Measurements from ENCODE around the gene HSPB6. TPM values are rescaled to one million over a fixed set of nuclear protein-coding genes. Genes with fewer than 3 reads are reported as not detected.
A peak's percentile ranks its signal among the peaks of the same experiment; 100 is the strongest.

Gene HSPB6
- polyA plus RNA-seq, 2 of the 4 experiments (the other 2 are of a cell fraction): 0.16 to 0.26 TPM

GRCh38 chr19:35731353-35731752 is 25.5 kb downstream of the HSPB6 start:
- no peaks in the 10 kb centered on the region for H3K4me1 ChIP-seq

GRCh38 chr19:35730326-35730725 is 26.5 kb downstream of the HSPB6 start:
- POLR2A ChIA-PET: interaction anchor here (1.7 to 2.1 kb wide), 2 partner anchors 10 to 15 kb away, joined by 4 to 10 read pairs; partner anchors contain the start of genes PSENEN and U2AF1L4
- FAIRE-seq (no peak), DNase-seq (ENCODE audit: low read depth in 1 of 2, low spot score in 1 of 2) (no peak), ATAC-seq (no peak)
- CTCF ChIA-PET: interaction anchor here (0.7 to 1.6 kb wide), 7 partner anchors 9 to 182 kb away, joined by 3 to 7 read pairs (median 4); partner anchors contain the start of genes IGFLR1, PSENEN and U2AF1L4
- 93% methylated on average over 18 of the region's 18 CpGs for WGBS (ENCODE audit: missing lambda C conversion rate)
- Histone ChIP-seq H3K9me3 (no peaks in the 10 kb centered on the region), H3K4me1 (no peaks in the 10 kb centered on the region), H3K4me2 (no peak overlapping the region), H3K4me3 (no peak overlapping the region), H3K27ac (no peak overlapping the region)
- no peak for TF ChIP-seq RFX5 (IDR thresholded peaks at IDR 0.05)
- TF ChIP-seq RNF2 (IDR thresholded peaks at IDR 0.05; ENCODE audit: borderline replicate concordance, low read depth): no peak
- no peak for TF ChIP-seq MAFK (IDR thresholded peaks at IDR 0.05; ENCODE audit: partially characterized antibody)
- TF ChIP-seq ELK1 (IDR thresholded peaks at IDR 0.05; ENCODE audit: low read depth, low read length): no peak
- TF ChIP-seq ZC3H11A (IDR thresholded peaks at IDR 0.05): no peak
- no peak for TF ChIP-seq FOSB (CRISPR knock-in tag; IDR thresholded peaks at IDR 0.05)
- no peak for TF ChIP-seq MAX (IDR thresholded peaks at IDR 0.05)
- TF ChIP-seq CHD2 (IDR thresholded peaks at IDR 0.05; ENCODE audit: low read length, partially characterized antibody): no peak
- TF ChIP-seq FOXS1 (CRISPR knock-in tag; IDR thresholded peaks at IDR 0.05): no peak
- TF ChIP-seq JUN (IDR thresholded peaks at IDR 0.05): no peak
- no peak for TF ChIP-seq HOXB13 (CRISPR knock-in tag; IDR thresholded peaks at IDR 0.05; ENCODE audit: low read depth)
- no peak for TF ChIP-seq POLR2AphosphoS2 (conservative IDR thresholded peaks at IDR 0.05; ENCODE audit: low read length)
- TF ChIP-seq EP300 (IDR thresholded peaks at IDR 0.05): no peak
- TF ChIP-seq ZFP36 (IDR thresholded peaks at IDR 0.05; ENCODE audit: borderline replicate concordance, partially characterized antibody): no peak
- TF ChIP-seq ZSCAN20 (CRISPR knock-in tag; IDR thresholded peaks at IDR 0.05): no peak
- TF ChIP-seq EHMT2 (IDR thresholded peaks at IDR 0.05; ENCODE audit: low read depth): no peak
- TF ChIP-seq PHF8 (IDR thresholded peaks at IDR 0.05; ENCODE audit: borderline replicate concordance, low read depth): no peak

More at GRCh38 chr19:35731353-35731752, 25.5 kb downstream of the HSPB6 start:
- H3K4me2 ChIP-seq: no peak overlapping the region
- CTCF ChIA-PET: interaction anchor here (0.7 to 2.0 kb wide), 6 partner anchors 8 to 218 kb away, joined by 3 to 5 read pairs (median 4); partner anchors contain the start of genes PSENEN and U2AF1L4
- H3K9me3 ChIP-seq: no peaks in the 10 kb centered on the region
- TF ChIP-seq EP300 (IDR thresholded peaks at IDR 0.05) (no peak), HMGXB4 (CRISPR knock-in tag; IDR thresholded peaks at IDR 0.05; ENCODE audit: borderline replicate concordance) (no peak)
- POLR2A ChIA-PET: interaction anchor here (2.1 kb wide), 1 partner anchor 9 kb away, joined by 10 read pairs; no protein-coding TSS in a partner anchor
- no peak overlapping the region for H3K4me3 ChIP-seq
- FAIRE-seq (no peak), DNase-seq (ENCODE audit: low read depth in 1 of 2, low spot score in 1 of 2) (no peak), ATAC-seq (peak in 1 of 2 experiments; percentile 2; a peak in 2 of 6 replicates)
- 81% methylated on average over 7 of the region's 9 CpGs for WGBS (ENCODE audit: missing lambda C conversion rate)
- no peak overlapping the region for H3K27ac ChIP-seq

GRCh38 chr19:35729763-35730162 is 27.1 kb downstream of the HSPB6 start:
- FAIRE-seq (no peak), DNase-seq (ENCODE audit: low read depth in 1 of 2, low spot score in 1 of 2) (no peak), ATAC-seq (no peak)
- H3K4me3 ChIP-seq: no peak overlapping the region
- ChIA-PET POLR2A (interaction anchor here (1.7 kb wide), 1 partner anchor 15 kb away, joined by 4 read pairs; the partner anchor contains the start of genes PSENEN and U2AF1L4), CTCF (interaction anchor here (0.9 to 1.6 kb wide), 5 partner anchors 8 to 182 kb away, joined by 3 to 7 read pairs (median 4); partner anchors contain the start of gene IGFLR1)
- 86% methylated on average over 11 of the region's 11 CpGs for WGBS (ENCODE audit: missing lambda C conversion rate)
- H3K4me1 ChIP-seq: no peaks in the 10 kb centered on the region
- H3K9me3 ChIP-seq: no peaks in the 10 kb centered on the region
- TF ChIP-seq SREBF2 (IDR thresholded peaks at IDR 0.05) (no peak), ZC3H11A (IDR thresholded peaks at IDR 0.05) (no peak), JUN (IDR thresholded peaks at IDR 0.05) (no peak; a peak in 1 of 5 replicates), POLR2A (IDR thresholded peaks at IDR 0.05; ENCODE audit: low read length) (no peak), RFX5 (IDR thresholded peaks at IDR 0.05) (no peak), MAX (IDR thresholded peaks at IDR 0.05) (no peak), RCOR1 (IDR thresholded peaks at IDR 0.05; ENCODE audit: low read depth, low read length) (no peak)
- no peak overlapping the region for H3K27ac ChIP-seq
- no peak overlapping the region for H3K4me2 ChIP-seq

All from A549 (cell line).